GM19452 (cell line): ENCODE results near the gene CRAMP1.
"Not testable (repeated sequence)": the region's sequence is repeated elsewhere in the genome, so short reads cannot be mapped to it uniquely, and the experiment has no call there.

Experiments
- ATAC-seq: cut with Tn5 transposase; IDR thresholded peaks from one replicate; pipeline ENCODE4 v1.9.1; 2021; ENCODE audit not compliant: unreplicated experiment

CRAMP1 gene

GRCh38 chr16:1677942-1678499, 65.9 kb downstream of the CRAMP1 start, which contains the start of gene JPT2:
Gene JPT2 (plus strand): TSS chr16:1678279. CDS start chr16:1678313, 34 bp downstream.
- peak; percentile 95 for ATAC-seq

GRCh38 chr16:1678500-1679098, 66.4 kb downstream of the CRAMP1 start:
- ATAC-seq, result no peak

GRCh38 chr16:1680361-1680760, 68.2 kb downstream of the CRAMP1 start:
- ATAC-seq, result no peak

- ATAC-seq, result no peak
These were observed 68.9 kb downstream of the CRAMP1 start for GRCh38 chr16:1681032-1681431.

- ATAC-seq, result no peak
These were observed 75.5 kb downstream of the CRAMP1 start for GRCh38 chr16:1687427-1688316.

- ATAC-seq, result no peak
These were observed 76.8 kb downstream of the CRAMP1 start for GRCh38 chr16:1688807-1689560.

- ATAC-seq, result no peak
These were observed 77.7 kb downstream of the CRAMP1 start for GRCh38 chr16:1689853-1690252.

GRCh38 chr16:1690810-1691209, 78.7 kb downstream of the CRAMP1 start:
- no peak for ATAC-seq

GRCh38 chr16:1691276-1691675, 79.1 kb downstream of the CRAMP1 start:
- no peak for ATAC-seq

GRCh38 chr16:1691956-1692355, 79.8 kb downstream of the CRAMP1 start:
- no peak for ATAC-seq

- ATAC-seq, result no peak
These were observed 84.7 kb downstream of the CRAMP1 start for GRCh38 chr16:1696863-1697262.

- ATAC-seq, result no peak
These were observed 86.5 kb downstream of the CRAMP1 start for GRCh38 chr16:1698680-1699079.

- ATAC-seq, result no peak
These were observed 88.1 kb downstream of the CRAMP1 start for GRCh38 chr16:1700246-1700645.

GRCh38 chr16:1701216-1701878, 89.2 kb downstream of the CRAMP1 start:
- no peak for ATAC-seq

GRCh38 chr16:1705324-1705687, 93.1 kb downstream of the CRAMP1 start:
- ATAC-seq, result not testable (repeated sequence)

GRCh38 chr16:1705688-1706385, 93.7 kb downstream of the CRAMP1 start, which contains the start of gene MAPK8IP3:
Gene MAPK8IP3 (plus strand): TSS chr16:1706195. CDS start chr16:1706340, 145 bp downstream.
- ATAC-seq, result peak; percentile 87

GRCh38 chr16:1706386-1707192, 94.4 kb downstream of the CRAMP1 start:
- ATAC-seq, result peak; percentile 30

- ATAC-seq, result no peak
These were observed 95.1 kb downstream of the CRAMP1 start for GRCh38 chr16:1707193-1707790.
